Stomach (tissue), 4 donors: Measurements from ENCODE around the gene RPL13A.
A peak's percentile ranks its signal among the peaks of the same experiment; 100 is the strongest.

Experiments
- CTCF ChIP-seq, 7 experiments: fragments of 450-650 bp in 4 of 7; fragments of 200-600 bp in 3 of 7; sonication (generic) in 3 of 7; IDR thresholded peaks; one replicate each; pipeline ENCODE4 v1.5.1; 2016 to 2019; ENCODE audit warnings: antibody characterized with exemption in 7 of 7, control low read depth in 2 of 7, mild to moderate bottlenecking in 1 of 7
- POLR2AphosphoS5 ChIP-seq, 3 donors: sonication (generic); formaldehyde crosslinking; IDR thresholded peaks; one replicate each; pipeline ENCODE4 v1.6.1; 2016; ENCODE audit warnings: antibody characterized with exemption in 3 of 3

DNA sequence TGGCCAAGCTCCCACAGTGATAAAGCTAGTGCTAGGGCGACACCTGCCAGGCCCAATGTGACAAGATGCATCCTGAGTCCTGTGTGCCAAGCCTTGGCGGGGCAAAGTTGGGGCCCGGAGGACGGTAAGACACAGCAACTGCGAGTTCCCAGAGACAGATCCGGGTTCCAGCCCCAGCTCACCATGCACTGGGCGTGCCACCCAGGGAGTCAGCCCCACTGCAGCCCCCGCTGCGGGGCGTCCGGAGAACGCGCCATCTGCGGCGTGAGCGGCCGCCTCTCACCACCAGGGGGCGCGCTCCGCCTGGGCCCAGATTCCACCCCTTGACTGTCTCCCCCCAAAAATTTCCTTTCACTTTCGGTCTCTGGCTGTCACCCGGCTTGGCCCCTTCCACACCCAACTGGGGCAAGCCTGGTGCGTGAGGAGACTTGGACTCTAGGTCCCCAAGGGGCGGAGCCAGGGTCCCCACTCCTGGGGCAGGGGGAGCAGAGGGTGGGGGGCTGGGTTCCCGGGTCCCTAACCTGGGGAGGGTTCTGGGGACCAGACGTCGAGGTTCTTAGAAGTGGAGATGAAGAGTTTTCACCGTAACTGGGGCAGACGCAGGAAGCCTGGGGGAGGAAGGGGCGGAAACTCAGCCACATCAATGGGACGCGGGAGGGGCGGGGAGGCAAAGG, 13.4 kb upstream of the RPL13A start, which contains the start of gene FLT3LG:
- TF ChIP-seq CTCF (IDR thresholded peaks at IDR 0.05) (peak in 6 of 7 experiments; percentile 64 to 100 (median 98)), POLR2AphosphoS5 (IDR thresholded peaks at IDR 0.05) (peak in 2 of 3 donors; percentile 37 to 75)
